NCI-H774 (cell line): ENCODE results near the gene PITX2.

Experiments
- DNase-seq: peaks from one replicate; lab custom pipeline; 2025; lab: John Stamatoyannopoulos, UW

The PITX2 gene

DNA sequence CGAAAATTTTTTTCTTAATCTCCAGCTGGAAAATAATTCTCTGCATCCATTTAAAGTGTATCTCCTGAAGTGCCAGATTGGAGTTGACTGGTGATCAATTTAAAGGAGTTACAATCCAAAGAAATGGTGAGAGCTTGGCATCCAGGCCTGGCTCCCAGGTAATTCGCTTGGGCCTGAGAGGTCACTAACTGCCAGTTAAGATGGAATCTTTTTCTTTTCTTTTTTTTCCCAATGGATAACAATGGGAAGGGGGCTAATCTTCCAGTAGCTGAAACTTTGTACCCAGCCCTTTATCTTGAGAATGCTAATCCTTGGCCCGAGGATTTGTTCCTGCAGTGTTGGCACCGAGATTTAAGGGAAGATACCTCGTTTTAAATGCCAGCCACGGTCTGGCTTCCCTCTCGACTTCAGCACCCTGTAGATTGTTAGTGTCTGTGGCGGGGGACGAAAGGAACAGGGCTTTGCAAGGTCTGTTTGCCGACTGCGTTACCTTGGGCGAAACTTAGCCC, 13.3 kb upstream of the PITX2 start:
- DNase-seq, result no peak

DNA sequence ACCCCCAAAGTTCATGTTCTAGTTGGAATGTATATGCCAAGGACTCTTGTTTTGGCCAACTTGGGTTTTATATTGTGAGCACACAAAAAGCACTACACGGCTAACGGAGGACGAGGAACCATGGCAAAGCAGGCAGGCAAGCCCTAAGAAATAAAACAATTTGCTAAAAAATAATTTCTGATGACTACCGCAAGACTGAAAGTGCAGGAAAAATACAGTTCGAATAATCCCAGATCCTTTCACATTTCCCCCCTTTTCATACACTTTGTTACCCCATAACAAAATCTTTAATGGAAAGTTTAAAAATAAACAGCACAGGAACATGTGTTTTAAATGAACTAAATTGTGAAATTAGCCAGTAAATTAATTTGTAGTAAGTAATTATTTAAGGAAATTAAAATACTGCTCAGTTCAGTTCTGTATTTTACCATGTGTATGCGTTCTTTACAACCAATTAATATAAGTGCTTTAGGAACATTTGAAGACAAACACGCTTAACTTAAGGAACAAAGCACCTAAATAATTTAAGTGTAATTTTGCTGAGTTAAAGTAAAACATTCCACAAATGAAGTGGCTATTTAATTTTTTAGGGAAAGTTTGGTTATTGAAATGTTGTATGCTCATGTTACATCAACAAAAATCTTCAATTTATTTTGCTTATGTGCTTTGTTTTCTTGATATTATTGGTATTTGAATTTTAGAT, 12.4 kb upstream of the PITX2 start:
- DNase-seq, result no peak

DNA sequence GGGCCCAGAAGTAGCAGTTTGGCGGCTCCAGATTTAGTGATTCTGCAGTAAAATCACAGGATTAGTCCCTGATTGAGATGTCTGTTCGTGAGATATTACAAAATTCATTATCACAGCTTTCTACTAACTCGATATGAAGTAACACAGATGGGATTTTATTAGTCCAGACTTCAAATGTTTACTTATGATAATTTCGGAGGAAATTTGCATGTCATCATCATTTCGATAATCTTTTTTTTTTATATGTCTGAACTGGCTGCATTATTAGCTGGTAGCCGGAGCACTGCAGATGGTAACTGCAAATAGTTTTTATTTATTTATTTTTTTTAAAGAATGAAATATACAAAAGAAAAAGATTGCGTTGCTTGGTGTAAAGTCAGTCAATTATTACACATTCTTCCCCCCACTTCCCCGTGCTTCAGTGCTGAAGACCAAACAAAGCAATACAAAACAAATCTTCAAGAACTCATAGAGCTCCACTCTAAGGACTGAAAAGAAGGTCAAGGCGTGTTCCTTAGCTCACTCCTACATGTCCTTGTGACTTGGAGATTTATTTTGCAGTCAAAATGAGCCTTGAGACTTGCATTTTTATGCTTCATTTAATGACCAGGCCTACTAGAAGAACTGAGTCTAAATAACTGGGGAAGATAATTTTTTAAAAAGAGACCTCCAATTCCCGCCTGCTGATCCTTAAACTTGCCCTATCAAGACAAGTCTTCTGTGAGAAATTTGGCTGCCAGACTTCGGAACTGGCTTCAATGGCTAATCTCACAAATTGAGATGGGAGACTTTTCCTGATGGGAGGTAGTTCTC, 11.7 kb upstream of the PITX2 start:
- DNase-seq, result no peak

DNA sequence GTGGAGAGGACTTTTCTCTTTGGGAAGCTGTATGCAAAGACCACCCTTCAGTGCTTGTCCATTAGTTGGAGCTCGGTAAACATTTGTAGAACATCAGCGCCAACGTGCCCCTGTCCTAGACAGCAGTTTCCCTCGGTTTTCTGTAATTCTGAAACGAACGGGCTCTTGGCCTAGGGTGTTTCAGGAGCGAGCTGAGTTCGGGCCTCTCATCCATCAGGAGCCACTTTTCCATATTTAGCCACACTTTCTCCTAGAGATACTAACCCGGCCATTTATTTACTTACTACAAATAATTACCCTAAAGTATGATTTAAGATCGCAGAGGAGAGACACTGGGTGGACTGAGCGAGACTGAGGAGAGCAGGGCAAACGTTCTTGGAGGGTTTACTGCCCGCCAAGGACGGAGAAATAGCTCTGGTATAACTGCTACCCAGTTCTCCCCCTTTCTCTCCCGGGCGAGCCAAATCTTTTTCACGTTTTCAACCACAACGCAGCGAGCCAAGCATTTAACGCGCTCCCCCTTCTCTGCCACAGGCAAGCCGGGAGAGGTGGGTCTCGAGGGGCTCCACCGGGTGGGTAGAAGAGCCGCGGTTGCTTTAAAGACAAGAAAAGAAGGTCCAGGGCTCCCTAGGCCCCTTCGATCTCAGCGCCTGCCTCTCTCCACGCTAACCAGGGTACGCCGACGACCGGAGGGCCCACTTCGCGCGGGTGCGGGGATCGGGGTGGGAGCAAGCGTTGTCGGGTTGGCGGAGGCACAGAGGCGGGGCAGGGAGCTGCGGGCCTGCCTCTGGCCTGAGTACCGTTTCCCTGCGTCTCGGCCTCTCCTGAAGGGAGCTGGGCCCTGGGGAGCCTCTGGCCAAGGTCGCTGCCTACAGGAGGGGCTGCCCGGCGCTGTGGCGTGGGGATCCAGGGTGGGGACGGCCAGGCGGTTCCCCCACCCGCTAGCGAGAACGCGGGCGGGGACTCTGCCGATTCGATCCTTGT, 10.8 kb upstream of the PITX2 start:
- DNase-seq, result no peak

- no peak for DNase-seq
These were observed 9.9 kb upstream of the PITX2 start for GRCh38 chr4:110632506-110633357.

DNA sequence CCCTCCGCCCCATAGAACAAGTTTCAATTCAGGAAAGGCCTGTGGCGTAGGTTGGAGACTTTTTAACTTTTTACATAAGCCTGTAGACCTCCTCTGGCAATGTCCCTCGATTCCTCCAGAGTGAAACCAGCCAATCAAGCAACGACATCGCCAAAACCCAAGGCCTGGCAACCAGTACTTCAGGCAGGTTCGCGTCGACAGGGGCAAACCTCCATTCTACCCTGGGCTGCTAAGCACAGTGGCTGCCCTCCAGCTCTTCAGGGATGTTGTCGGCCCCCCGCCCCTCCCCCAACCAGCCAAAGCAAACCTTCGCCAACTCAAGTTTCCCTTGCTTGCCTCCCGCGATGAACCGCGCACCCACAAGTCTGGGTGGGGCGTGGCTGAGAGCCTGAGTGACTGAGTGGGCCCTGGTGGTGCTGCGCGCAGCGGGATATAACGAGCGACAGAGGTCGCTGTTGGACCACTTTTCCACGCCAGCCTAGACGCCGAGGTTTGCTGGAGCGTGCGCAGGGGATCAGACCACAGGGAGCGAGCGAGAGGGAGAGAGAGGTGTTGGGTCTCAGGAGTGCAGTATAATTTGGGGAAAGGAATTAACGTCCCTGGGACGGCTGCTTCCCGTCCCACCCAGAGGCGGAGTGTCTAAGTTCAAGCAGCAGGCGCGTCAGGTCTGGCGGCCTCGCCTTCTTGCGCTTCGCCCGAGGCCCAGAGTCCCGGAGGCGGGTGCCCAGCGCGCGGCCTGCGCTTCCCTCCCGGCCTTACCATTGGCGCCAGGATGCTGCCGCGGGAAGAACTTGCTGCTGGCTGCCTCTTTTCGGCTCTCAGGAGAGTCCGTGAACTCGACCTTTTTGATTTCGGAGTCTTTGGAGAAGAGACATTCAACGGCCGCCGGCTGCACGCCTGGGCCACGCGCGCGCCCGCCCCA, 9.0 kb upstream of the PITX2 start:
- no peak for DNase-seq

DNA sequence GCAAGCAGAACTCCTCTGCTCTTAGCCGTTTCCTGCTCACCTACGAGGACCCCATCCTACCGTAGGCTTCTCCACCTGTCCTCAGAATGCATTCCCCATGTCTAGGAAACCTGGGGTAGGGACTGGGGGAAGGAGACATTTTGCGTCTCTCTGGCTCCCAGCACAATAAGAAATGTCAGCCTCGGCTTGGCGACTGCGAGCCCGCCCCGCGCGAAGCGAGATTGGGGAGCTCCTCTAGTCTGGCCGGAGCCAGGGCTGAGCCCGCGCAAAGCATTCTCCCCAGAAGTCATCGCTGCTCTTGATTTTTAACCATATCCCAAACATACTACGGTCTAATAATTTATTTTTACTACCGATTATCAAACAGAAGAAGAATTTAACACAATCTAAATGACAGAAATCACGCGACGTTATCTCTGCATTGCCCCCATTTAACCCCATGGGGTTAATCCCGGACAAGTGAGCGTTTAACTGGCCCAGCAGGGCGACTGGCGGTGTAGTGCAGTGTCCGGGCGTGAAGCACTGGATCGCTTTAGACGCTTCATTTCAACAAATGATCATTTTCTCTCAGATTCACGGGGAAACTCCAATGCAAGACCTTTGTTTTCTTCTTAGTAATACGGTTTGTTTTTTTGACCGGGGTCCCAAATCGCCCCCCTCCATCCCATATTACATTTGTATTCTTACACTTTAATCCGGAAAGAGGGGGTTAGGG, 8.0 kb upstream of the PITX2 start:
- no peak for DNase-seq

DNA sequence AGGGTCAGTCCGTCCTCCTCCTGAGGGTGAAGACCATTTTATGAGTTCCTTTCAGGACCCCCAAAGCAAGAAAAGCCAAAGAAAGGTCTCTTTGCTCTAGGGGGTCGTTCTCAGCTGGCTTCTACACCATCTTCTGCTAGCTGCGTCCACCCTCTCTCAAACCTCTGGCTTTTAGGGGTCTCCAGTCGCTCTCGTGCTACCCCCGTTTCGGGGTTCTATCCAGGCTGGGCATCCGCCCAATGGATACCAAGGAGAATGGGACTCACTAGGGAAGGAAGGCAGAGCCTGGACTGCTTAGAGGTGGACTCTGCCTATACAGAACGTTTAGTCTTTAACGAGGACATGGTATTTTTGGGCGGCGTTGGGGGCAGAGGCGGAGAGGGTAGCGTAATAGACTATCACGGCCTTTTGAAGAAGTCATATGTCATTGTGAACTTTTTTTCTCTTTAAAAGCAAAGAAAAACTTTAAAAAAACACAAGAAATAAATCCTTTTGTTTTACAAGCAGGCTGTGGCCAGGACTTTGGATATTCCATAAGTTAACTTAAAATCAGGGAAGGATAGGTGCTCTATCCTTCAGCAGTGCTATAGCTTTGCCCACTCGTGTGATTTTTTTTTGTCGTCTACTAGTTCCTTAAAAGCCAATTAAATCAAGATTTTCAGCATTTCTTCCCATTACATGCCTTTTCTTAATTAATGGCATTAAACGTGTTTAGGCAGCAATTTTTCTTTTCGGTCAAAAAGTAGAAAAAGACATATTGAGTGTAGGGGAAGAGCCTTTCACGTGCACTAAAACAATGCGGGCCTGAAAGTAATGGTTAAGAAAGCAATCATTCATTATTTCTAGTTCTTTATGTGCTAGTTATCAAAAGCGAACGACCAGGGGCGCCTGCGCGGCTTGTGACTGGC, 7.2 kb upstream of the PITX2 start:
- no peak for DNase-seq

DNA sequence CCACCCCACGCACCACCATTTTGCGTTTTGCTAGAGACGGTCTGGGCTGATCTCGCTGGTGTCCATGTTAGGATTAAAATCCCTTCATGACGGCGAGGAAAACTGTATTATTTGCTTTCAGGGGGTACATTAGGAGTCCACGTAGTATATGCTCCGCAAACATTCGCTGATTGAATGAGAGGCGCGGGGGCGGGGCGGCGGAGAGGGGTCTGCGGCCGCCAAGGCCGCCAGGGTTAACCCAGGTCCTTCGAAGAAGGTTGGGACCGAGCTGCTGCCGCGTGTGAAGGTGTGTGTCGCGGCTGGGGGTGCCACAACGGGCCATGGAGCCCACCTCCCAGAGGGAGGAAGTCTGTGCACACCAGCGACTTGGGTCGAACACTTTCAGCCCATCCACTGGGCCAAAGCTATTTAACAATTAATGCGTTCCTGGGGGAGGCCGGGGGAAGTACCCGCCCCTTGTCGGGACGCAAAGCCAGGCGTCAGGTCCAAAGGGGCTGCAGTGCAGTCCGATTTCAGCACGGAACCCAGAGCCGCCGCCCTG, 6.4 kb upstream of the PITX2 start:
- no peak for DNase-seq

- DNase-seq, result no peak
These were observed 5.9 kb upstream of the PITX2 start for GRCh38 chr4:110628663-110629213.

- no peak for DNase-seq
These were observed 5.2 kb upstream of the PITX2 start for GRCh38 chr4:110627977-110628662.

- no peak for DNase-seq
These were observed 3.8 kb upstream of the PITX2 start for GRCh38 chr4:110626532-110627153.

GRCh38 chr4:110625576-110626257, 2.8 kb upstream of the PITX2 start:
- DNase-seq, result no peak

DNA sequence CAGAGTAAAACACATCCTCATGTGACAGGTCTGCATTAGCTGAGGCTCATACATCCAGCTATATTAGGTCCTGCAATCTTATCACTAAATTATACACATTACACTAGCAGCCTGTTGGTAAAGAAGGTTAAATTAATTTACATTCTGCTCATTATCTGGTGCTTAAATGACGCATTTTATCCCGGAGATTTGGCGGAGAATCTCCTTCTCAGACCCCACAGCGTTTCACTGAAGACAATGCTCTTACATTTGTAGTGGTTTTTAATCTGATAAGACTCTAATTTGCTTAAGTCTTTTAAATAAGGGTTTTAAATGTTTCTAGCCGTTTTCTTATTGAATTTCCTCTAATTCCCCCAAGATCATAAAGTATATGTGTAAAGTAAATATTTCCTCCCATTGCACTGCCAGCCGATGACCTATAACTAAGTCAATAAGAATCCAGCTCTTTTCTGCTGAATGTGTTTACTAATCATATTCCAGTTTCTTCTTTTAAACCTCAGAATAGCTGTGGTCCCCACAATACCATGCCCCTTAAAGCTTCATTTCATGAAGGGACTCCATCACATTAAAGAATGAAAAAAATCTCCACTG, 2.1 kb upstream of the PITX2 start:
- no peak for DNase-seq

DNA sequence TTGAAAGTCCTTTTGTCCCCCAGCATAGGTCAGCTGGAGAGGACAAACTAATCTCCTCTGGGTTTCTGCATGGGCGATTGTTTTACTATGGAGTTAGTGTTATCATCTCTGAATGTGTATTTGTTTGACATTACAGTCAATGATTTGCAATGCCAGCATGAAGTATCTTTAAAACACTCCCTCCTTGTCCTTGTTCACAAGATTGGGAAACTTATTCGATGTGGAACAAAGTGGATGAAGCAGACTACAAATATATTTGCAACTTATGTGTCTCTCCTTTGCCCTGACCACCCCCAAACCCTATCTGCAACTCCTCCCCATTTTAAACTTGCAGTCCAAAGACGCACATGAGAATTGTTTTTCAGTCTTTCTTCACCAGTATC, 1.5 kb upstream of the PITX2 start:
- no peak for DNase-seq
